T-helper 1 cell treated with Interleukin-12 subunit alpha and Interleukin-12 subunit beta and Interleukin-4 antibody, amounts not matched to agents 30 ng/mL and 1 ng/mL, for 36 hours (primary cell): ENCODE results near the gene DOCK11. TPM values are rescaled to one million over a fixed set of nuclear protein-coding genes. Genes with fewer than 3 reads are reported as not detected.
"Not testable (repeated sequence)": the region's sequence is repeated elsewhere in the genome, so short reads cannot be mapped to it uniquely, and the experiment has no call there.

ENCODE experiments used
- intact Hi-C: fragments of 100-400 bp; cut with micrococcal nuclease; formaldehyde crosslinking; loops from one replicate; pipeline ENCODE4 v1.15.1; 2024
- total RNA-seq: library from RNA; stranded (reverse); gene quantifications from 2 replicates; pipeline ENCODE4 v1.2.3, GENCODE V29; 2022

The DOCK11 gene
- total RNA-seq, 1 donor from 2014 or later: 61.8 TPM

DNA sequence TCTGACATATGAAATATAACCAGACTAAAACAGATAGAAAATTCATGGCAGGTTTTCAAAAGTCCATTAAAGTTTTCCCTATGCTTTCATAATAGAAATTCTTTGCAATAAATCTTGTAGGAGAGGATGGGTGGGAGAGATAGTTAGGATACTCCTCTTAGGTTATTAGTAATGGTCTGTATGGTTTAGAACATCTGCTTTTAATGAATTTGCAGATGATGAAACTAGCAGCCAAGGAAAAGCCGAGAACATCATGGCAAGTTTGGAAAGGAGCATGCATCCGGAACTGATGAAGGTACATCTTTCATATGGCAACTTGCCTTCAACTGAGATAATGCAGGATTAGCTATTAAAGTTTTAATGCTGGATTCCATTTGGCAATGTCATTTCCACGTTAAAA, 70.7 kb downstream of the DOCK11 start:
- intact Hi-C loops: no loop called here

GRCh38 chrX:118569676-118570075, 74.1 kb downstream of the DOCK11 start:
- intact Hi-C loops: no loop called here

DNA sequence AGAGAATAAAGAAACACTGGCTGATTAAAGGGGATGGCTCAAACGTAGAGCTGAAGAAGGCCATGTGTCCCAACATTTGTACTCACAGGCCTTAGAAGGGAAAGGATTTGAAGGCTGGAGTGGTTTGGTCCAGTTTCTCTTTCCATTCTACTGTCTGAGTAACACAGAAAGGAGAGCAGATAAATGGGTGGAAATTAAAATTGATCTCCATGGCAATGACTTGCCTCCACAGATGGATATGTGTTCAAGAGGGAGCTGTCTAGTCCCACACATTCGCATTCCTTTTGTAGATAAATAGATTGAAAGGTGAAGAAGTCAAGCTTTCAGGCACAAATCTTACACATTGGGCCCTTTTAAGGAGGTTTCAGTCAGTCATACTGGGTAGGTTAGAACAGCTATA, 74.6 kb downstream of the DOCK11 start:
- intact Hi-C loops: no loop called here

GRCh38 chrX:118571836-118572235, 76.2 kb downstream of the DOCK11 start:
- intact Hi-C loops: no loop called here

- intact Hi-C loops: no loop called here
Measured at GRCh38 chrX:118574666-118575065, 79.1 kb downstream of the DOCK11 start.

GRCh38 chrX:118577041-118577440, 81.4 kb downstream of the DOCK11 start:
- intact Hi-C loops: no loop called here

GRCh38 chrX:118579417-118579816, 83.8 kb downstream of the DOCK11 start:
- intact Hi-C loops: no loop called here

DNA sequence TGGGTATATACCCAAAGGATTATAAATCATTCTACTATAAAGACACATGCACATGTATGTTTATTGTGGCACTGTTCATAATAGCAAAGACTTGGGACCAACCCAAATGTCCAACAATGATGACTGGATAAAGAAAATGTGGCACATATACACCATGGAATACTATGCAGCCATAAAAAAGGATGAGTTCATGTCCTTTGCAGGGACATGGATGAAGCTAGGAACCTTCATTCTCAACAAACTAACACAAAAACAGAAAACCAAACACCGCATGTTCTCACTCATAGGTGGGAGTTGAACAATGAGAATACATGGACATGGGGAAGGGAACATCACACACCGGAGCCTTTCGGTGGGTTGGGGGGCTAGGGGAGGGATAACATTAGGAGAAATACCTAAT, 87.3 kb downstream of the DOCK11 start:
- intact Hi-C loops: not testable (repeated sequence)

- intact Hi-C loops: no loop called here
Measured at GRCh38 chrX:118583781-118584180, 88.2 kb downstream of the DOCK11 start.

- intact Hi-C loops: no loop called here
Measured at GRCh38 chrX:118585296-118585695, 89.7 kb downstream of the DOCK11 start.

- intact Hi-C loops: not testable (repeated sequence)
Measured at GRCh38 chrX:118586206-118586605, 90.6 kb downstream of the DOCK11 start.

- intact Hi-C loops: no loop called here
Measured at GRCh38 chrX:118588715-118589114, 93.1 kb downstream of the DOCK11 start.

DNA sequence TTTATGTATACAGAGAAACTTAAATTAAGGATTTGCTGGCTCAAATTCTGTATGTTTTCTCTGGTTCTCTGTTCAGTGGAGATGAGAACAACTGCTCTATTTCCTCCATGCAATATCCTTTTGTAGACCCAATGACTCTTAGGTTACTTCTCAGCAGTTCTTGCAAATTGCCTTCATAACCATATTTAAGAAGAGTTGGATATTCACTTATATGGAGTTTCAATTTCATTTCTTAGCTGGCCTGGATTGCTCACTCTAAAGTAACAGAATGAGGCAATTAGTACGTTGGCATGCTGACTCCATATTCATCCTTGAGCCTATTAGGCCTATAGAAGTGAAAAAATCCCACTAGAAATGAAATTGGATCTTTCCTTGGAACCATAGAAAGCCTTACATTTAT, 93.6 kb downstream of the DOCK11 start:
- intact Hi-C loops: no loop called here

DNA sequence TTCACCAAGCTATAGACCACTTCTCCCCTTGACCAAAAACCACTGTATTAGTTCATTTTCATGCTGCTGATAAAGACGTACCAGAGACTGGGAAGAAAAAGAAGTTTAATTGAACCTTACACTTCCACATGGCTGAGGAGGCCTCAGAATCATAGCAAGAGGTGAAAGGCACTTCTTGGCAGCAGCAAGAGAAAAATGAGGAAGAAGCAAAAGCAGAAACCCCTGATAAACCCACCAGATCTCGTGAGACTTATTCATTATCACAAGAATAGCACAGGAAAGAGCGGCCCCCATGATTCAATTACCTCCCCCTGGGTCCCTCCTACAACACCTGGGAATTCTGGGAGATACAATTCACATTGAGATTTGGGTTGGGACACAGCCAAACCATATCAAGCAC, 97.8 kb downstream of the DOCK11 start:
- intact Hi-C loops: no loop called here

- intact Hi-C loops: no loop called here
Measured at GRCh38 chrX:118594697-118595420, 99.2 kb downstream of the DOCK11 start.

- intact Hi-C loops: no loop called here
Measured at GRCh38 chrX:118595501-118596042, 100.0 kb downstream of the DOCK11 start.

DNA sequence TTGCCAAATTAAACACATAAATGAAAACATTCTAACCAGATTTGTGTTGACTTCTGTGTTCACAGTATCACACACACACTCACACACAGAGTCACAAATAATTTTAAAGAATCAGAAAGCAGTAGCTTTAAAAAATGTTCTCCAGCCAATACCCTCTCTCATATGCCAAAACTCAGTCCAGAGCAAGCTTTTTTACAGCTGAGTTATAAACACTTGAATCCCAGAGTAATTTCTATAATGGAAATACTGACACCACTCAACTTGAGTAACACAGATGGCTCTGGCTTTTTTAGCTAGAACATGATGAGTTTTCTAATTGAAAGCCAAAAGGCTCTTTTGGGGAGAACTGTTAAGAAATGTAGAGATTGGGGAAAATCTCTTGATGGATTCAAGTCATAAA, 100.8 kb downstream of the DOCK11 start:
- intact Hi-C loops: no loop called here

DNA sequence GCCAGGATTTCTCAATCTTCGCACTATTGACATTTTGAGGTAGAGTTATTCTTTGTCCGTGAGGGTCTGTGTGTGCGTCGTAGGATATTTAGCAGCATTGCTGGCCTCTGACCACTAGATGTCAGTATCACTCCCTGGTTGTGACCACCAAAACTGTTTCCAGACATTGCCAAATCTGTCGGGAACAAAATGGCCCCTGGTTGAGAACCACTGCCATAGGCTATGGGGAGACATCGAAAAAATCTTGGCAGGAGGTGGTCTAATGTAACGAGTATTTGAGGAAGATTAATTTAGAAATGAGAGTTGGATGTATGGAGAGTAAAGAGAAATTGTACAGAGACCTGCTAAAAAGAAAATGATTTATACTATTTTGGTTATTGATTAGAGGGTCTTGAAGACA, 108.4 kb downstream of the DOCK11 start:
- intact Hi-C loops: loop anchor here (1.0 to 5.0 kb wide), 3 partner anchors 107 to 257 kb away; partner anchors contain the start of gene WDR44

GRCh38 chrX:118612290-118612689, 116.7 kb downstream of the DOCK11 start:
- intact Hi-C loops: no loop called here

DNA sequence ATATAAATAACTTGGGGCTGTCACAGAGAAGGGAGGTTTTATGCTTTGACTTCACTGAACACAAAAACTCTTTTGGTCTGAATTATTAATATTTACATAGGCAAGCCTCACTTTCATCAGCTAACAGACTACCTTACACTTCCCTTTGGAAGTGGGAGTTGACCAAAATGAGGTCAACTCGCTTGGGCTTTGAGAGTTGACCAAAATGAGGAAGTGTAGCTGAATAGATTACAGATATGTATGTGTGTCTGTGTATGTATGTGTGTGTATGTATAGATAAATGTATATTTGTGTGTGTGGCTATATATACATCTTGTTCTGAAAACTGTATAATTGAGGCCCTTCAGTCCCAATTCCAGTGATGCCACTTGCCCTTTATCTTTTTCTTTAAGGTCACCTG, 118.5 kb downstream of the DOCK11 start:
- intact Hi-C loops: no loop called here

DNA sequence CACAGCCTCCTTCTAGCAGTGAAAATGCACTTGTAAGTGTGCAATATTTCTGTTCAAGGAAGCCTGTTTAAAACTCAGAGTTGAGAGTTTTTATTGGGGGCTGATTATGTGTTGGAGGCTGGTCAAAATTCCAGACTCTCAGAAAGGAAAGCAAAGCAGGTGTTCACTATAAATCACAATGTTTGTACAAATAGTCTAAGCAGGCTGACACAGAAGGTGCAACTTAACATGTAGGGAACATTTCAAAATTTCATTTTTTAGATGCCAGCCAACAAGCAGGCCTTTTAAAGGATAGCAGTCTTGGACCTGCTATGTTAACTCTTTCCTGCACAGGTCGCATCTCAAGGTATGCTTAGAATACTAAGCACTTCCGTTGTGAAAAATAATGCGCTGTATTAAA, 119.5 kb downstream of the DOCK11 start:
- intact Hi-C loops: no loop called here

GRCh38 chrX:118621081-118621759, 125.6 kb downstream of the DOCK11 start:
- intact Hi-C loops: no loop called here

DNA sequence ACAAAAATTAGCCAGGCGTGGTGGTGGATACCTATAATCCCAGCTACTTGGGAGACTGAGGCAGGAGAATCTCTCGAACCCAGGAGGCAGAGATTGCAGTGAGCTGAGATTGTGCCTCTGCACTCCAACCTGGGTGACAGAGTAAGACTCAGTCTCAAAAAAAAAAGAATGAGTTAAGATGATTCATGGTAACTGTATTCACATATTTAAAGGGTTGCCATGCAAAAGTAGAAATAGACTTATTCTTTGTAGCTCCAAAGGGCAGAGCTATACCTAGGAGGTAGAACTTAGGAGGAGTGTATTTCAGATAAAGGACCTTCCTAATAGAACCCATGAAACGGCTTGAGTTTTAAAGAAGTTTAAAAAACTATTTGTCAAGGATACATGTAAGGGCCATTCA, 127.4 kb downstream of the DOCK11 start:
- intact Hi-C loops: no loop called here
